ENCODE results near the gene CFAP107.

CFAP107 gene

GRCh38 chr1:12741946-12742345 is 4.1 kb upstream of the CFAP107 start:
- DNase-seq (ENCODE audit: low read depth in 2 of 2): no peak

GRCh38 chr1:12745126-12745991 is 641 bp upstream of the CFAP107 start:
- DNase-seq (ENCODE audit: low read depth in 2 of 2): no peak

- DNase-seq (ENCODE audit: low read depth in 2 of 2): no peak
These were observed 2.9 kb downstream of the CFAP107 start for GRCh38 chr1:12748778-12749355.

- DNase-seq (ENCODE audit: low read depth in 2 of 2): no peak
These were observed 8.7 kb downstream of the CFAP107 start for GRCh38 chr1:12754738-12755137.

- no peak for DNase-seq (ENCODE audit: low read depth in 2 of 2)
These were observed 10.3 kb downstream of the CFAP107 start for GRCh38 chr1:12756273-12756672.

- no peak for DNase-seq (ENCODE audit: low read depth in 2 of 2)
These were observed 10.9 kb downstream of the CFAP107 start for GRCh38 chr1:12756768-12757413.

- DNase-seq (ENCODE audit: low read depth in 2 of 2): no peak
These were observed 11.8 kb downstream of the CFAP107 start for GRCh38 chr1:12757836-12758235.

GRCh38 chr1:12760256-12760795 is 14.3 kb downstream of the CFAP107 start:
- no peak for DNase-seq (ENCODE audit: low read depth in 2 of 2)

- DNase-seq (ENCODE audit: low read depth in 2 of 2): no peak
These were observed 15.8 kb downstream of the CFAP107 start for GRCh38 chr1:12761781-12762180.

GRCh38 chr1:12762766-12763165 is 16.8 kb downstream of the CFAP107 start:
- DNase-seq (ENCODE audit: low read depth in 2 of 2): no peak

- no peak for DNase-seq (ENCODE audit: low read depth in 2 of 2)
These were observed 17.5 kb downstream of the CFAP107 start for GRCh38 chr1:12763479-12763878.

GRCh38 chr1:12764016-12764415 is 18.0 kb downstream of the CFAP107 start:
- no peak for DNase-seq (ENCODE audit: low read depth in 2 of 2)

- DNase-seq (ENCODE audit: low read depth in 2 of 2): no peak
These were observed 23.0 kb downstream of the CFAP107 start for GRCh38 chr1:12769031-12769430.

GRCh38 chr1:12769976-12770505 is 24.0 kb downstream of the CFAP107 start:
- no peak for DNase-seq (ENCODE audit: low read depth in 2 of 2)

GRCh38 chr1:12770620-12771019 is 24.6 kb downstream of the CFAP107 start:
- DNase-seq (ENCODE audit: low read depth in 2 of 2): no peak

- DNase-seq (ENCODE audit: low read depth in 2 of 2): no peak
These were observed 25.2 kb downstream of the CFAP107 start for GRCh38 chr1:12771186-12771585.

GRCh38 chr1:12772520-12772919 is 26.5 kb downstream of the CFAP107 start:
- no peak for DNase-seq (ENCODE audit: low read depth in 2 of 2)

GRCh38 chr1:12773438-12773837 is 27.4 kb downstream of the CFAP107 start, which contains the start of gene PRAMEF12:
PRAMEF12 (plus strand) TSS chr1:12773738; CDS start chr1:12774868, 1,130 bp downstream.
- DNase-seq (ENCODE audit: low read depth in 2 of 2): no peak

- DNase-seq (ENCODE audit: low read depth in 2 of 2): no peak
These were observed 28.9 kb downstream of the CFAP107 start for GRCh38 chr1:12774801-12775345.

- DNase-seq (ENCODE audit: low read depth in 2 of 2): no peak
These were observed 29.4 kb downstream of the CFAP107 start for GRCh38 chr1:12775443-12775842.

- no peak for DNase-seq (ENCODE audit: low read depth in 2 of 2)
These were observed 31.0 kb downstream of the CFAP107 start for GRCh38 chr1:12776801-12777557.

All from stimulated activated CD8-positive, alpha-beta memory T cell treated with anti-CD3 and anti-CD28 coated beads, Interleukin-15, amount 100 ng/mL, for 4 hours (primary cell).